Neural crest cell (in vitro differentiated cells): ENCODE measurements around the gene EPPIN. TPM values are rescaled to one million over a fixed set of nuclear protein-coding genes. Genes with fewer than 3 reads are reported as not detected.
"Not testable (repeated sequence)": the region's sequence is repeated elsewhere in the genome, so short reads cannot be mapped to it uniquely, and the experiment has no call there.

ENCODE experiments used
- DNase-seq: peaks from one replicate; pipeline ENCODE4 v3.0.0; 2021; ENCODE audit warnings: low read depth, mixed read lengths, low spot score
- H3K27ac Mint-ChIP-seq: one replicate; pipeline ENCODE4 v1.8.0; 2021; ENCODE audit warnings: mild to moderate bottlenecking, mixed read lengths; ENCODE audit not compliant: unreplicated experiment
- H3K27me3 Mint-ChIP-seq: 2 replicates; pipeline ENCODE4 v1.8.0; 2021; ENCODE audit warnings: low read depth, mild to moderate bottlenecking, mixed read lengths
- H3K36me3 Mint-ChIP-seq: 2 replicates; pipeline ENCODE4 v1.8.0; 2021; ENCODE audit warnings: low read depth, mild to moderate bottlenecking, mixed read lengths
- H3K4me1 Mint-ChIP-seq: 2 replicates; pipeline ENCODE4 v1.8.0; 2021; ENCODE audit warnings: mixed read lengths
- H3K4me3 Mint-ChIP-seq: one replicate; pipeline ENCODE4 v1.8.0; 2021; ENCODE audit warnings: mild to moderate bottlenecking, mixed read lengths
- H3K9me3 Mint-ChIP-seq: 2 replicates; pipeline ENCODE4 v1.8.0; 2021; ENCODE audit warnings: mixed read lengths
- CTCF ChIP-seq: fragments of 200-600 bp; sonication (generic); conservative IDR thresholded peaks from 2 replicates; pipeline ENCODE4 v1.5.0; 2021; ENCODE audit warnings: antibody characterized with exemption, mild to moderate bottlenecking
- total RNA-seq: library from RNA; stranded (reverse); gene quantifications from 2 replicates; pipeline ENCODE4 v1.2.1, GENCODE V29; 2021

Gene EPPIN
- total RNA-seq, 1 donor from 2014 or later = not detected

- Mint-ChIP-seq H3K4me3 (no peak overlapping the region), H3K27me3 (peaks cover 22% of the 10 kb centered on the region), H3K27ac (no peak overlapping the region), H3K4me1 (no peaks in the 10 kb centered on the region), H3K9me3 (peaks cover 7% of the 10 kb centered on the region), H3K36me3 (no peaks in the 10 kb centered on the region)
- no peak for TF ChIP-seq CTCF
- DNase-seq = no peak
These were observed 41.6 kb upstream of the EPPIN start for GRCh38 chr20:45588800-45589199.

- H3K4me3 Mint-ChIP-seq, H3K4me1 Mint-ChIP-seq, DNase-seq, H3K27ac Mint-ChIP-seq, H3K36me3 Mint-ChIP-seq, H3K9me3 Mint-ChIP-seq: not testable (repeated sequence)
- H3K27me3 Mint-ChIP-seq = peaks cover 23% of the 10 kb centered on the region
These were observed 38.8 kb upstream of the EPPIN start for GRCh38 chr20:45585986-45586385.

- not testable (repeated sequence) for DNase-seq, H3K27ac Mint-ChIP-seq, H3K9me3 Mint-ChIP-seq, H3K36me3 Mint-ChIP-seq, H3K4me3 Mint-ChIP-seq
- H3K27me3 Mint-ChIP-seq = peaks cover 20% of the 10 kb centered on the region
- H3K4me1 Mint-ChIP-seq = peaks cover 18% of the 10 kb centered on the region
These were observed 37.1 kb upstream of the EPPIN start for GRCh38 chr20:45584294-45584693.

GRCh38 chr20:45583502-45583901, 36.3 kb upstream of the EPPIN start:
- Mint-ChIP-seq H3K4me3 (no peak overlapping the region), H3K9me3 (no peaks in the 10 kb centered on the region), H3K27ac (no peak overlapping the region), H3K36me3 (no peaks in the 10 kb centered on the region), H3K27me3 (peaks cover 12% of the 10 kb centered on the region), H3K4me1 (peaks cover 23% of the 10 kb centered on the region)
- DNase-seq = no peak
- TF ChIP-seq CTCF = no peak

- H3K4me1 Mint-ChIP-seq = peaks cover 32% of the 10 kb centered on the region
These were observed 34.5 kb upstream of the EPPIN start for GRCh38 chr20:45581702-45582101.

GRCh38 chr20:45579184-45579583, 32.0 kb upstream of the EPPIN start, which contains the start of gene WFDC8:
TSS of gene WFDC8 (minus strand) at chr20:45579284. CDS start at chr20:45579247, 37 bp downstream.
- peak within 1 kb of the TSS; percentile 87 for H3K27ac Mint-ChIP-seq
- peaks cover 32% of the 10 kb centered on the region for H3K4me1 Mint-ChIP-seq
- TF ChIP-seq CTCF = no peak

More at GRCh38 chr20:45581702-45582101, 34.5 kb upstream of the EPPIN start:
- Mint-ChIP-seq H3K9me3 (no peaks in the 10 kb centered on the region), H3K36me3 (no peaks in the 10 kb centered on the region), H3K27ac (no peak overlapping the region), H3K4me3 (no peak overlapping the region), H3K27me3 (peaks cover 8% of the 10 kb centered on the region)
- no peak for TF ChIP-seq CTCF
- no peak for DNase-seq

GRCh38 chr20:45578231-45578630, 31.0 kb upstream of the EPPIN start:
- H3K27me3 Mint-ChIP-seq = peaks cover 4% of the 10 kb centered on the region
- TF ChIP-seq CTCF = no peak
- no peak for DNase-seq
- H3K27ac Mint-ChIP-seq = peak overlapping the region; percentile 87
- H3K9me3 Mint-ChIP-seq = no peaks in the 10 kb centered on the region
- H3K4me3 Mint-ChIP-seq = peak overlapping the region; percentile 47
- H3K4me1 Mint-ChIP-seq = peaks cover 29% of the 10 kb centered on the region
- H3K36me3 Mint-ChIP-seq = no peaks in the 10 kb centered on the region

More at GRCh38 chr20:45579184-45579583, 32.0 kb upstream of the EPPIN start, which contains the start of gene WFDC8:
- Mint-ChIP-seq H3K4me3 (peak within 1 kb of the TSS; percentile 47), H3K27me3 (peaks cover 8% of the 10 kb centered on the region), H3K36me3 (no peaks in the 10 kb centered on the region), H3K9me3 (no peaks in the 10 kb centered on the region)
- DNase-seq = no peak
